NCI-H774 (cell line): ENCODE measurements around the gene GRM5.
"Not testable (repeated sequence)": the region's sequence is repeated elsewhere in the genome, so short reads cannot be mapped to it uniquely, and the experiment has no call there.

Experiments used
- DNase-seq: peaks from one replicate; lab custom pipeline; 2025; lab: John Stamatoyannopoulos, UW

Gene GRM5

DNA sequence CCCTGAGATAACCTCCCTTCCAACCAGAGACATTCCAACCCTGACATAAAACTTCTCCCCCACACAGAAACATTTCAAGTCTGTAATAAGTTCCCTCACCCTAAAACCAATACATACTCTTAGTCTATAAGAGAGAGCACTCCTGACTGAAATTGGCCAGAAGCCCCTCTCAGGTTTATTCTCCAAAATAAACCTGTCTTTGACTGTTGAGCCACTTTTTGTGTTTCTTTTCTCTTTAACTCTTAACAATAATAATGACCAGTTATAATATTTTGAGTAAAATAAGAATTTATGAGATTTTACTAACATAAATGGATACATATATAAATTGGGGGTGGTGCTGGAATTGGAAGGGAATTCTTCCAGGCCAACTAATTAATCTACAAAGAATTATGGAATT lies 93.6 kb downstream of the GRM5 start:
- DNase-seq, result no peak

DNA sequence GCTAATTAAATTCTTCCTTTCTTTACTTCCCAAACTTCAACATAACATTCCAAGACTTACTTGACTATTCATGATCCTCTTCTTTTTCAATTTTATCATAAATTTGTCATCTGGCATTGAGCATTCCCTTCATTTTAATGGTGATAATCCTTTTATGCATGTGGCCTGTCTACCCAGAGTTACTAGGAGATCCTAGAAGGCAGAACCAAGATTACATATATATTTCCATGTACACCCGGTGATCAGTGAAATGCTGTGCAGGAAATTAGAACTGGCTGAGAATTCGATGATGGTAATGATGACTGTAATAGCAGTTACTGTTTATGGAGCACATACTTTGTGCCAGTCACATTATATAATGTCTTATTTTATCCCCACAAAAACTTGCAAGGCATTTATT lies 104.2 kb downstream of the GRM5 start:
- DNase-seq, result not testable (repeated sequence)

DNA sequence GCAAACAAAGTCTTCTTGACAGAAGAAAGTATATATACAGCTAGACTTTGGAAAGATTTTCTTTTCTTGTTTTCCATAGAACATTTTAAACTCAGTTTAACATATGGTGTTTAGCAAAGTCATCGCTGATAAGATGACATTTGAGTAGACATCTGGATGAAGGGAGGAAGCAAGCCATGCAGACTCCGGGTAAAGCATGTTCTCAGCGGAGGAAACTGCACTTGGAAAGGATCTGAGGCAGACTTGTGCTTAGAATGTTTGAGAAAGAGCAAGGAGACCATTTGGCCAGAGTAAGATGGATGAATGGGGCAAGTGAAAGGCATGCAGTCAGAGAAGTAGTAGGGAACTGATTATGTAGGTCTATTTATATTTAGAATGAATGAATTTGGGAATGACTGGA lies 105.9 kb downstream of the GRM5 start:
- DNase-seq, result not testable (repeated sequence)

DNA sequence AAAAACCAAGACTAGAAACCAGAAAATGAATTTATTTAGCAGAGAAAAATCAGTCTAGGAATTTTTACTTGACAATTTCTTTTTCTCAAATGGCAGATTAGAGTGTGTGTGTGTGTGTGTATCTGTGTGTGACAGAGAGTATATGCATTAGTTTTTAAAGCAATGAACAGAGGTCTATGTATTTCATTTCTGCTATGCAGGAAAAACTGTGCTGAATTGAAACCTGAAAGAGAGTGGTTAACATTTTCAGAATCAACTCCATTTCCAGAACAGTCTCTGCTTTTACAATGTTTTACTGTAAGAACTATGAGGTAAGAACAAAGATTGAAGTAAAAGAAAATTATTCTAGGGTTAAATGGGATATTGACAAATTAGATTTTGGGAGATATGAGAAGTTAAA lies 114.8 kb downstream of the GRM5 start:
- no peak for DNase-seq

DNA sequence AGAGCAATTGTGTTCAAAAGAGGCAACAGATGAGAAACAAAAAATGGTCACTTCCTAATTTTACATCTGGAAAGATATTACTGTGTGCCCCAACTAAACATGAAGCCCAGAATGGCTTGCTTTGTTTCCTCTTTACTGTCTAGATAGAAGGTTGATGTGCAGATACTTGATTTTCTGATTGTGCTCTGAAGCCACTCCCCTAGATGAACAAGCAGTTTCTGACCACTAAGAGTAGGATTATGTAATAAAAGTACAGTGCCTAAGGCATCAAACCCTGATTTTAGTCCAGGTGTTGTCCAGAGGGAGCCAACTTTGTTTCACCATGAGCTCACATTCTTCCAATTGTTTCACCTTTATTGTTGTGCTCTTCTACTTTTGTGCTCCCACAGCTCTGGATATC lies 116.9 kb downstream of the GRM5 start:
- DNase-seq, result not testable (repeated sequence)

DNA sequence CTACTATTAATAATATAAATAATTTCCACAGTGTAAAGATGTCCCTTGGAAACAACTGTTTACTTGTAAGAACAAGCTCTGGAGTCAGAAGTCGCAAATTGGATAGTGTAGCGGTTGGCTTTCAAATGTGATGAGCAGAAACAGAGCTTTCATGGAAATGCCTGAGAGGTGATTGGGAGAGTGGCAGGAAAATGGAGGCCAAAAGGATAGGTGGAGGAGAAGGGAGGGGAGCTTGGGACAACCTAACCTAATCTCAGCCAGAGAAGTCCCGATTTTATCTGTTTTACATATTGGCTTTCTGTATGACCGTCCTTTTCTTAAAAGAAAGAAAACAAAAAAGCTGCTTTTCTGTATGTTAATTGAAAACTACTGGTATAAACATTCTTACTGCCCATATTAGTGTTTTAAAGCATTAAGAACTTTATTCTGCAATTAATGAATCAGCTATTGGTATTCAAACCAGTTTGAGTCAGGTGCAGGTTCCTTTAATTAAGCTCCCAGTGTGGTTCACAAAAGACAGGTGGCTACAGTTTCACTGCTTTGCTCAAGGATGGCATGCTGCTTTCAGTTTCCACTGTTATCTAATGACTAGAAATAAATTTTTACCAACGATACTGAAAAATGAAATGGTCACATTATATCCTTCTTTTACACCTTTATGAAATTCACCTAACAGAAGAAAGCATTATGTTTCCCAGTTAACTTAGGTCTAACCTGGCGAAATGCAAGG lies 117.8 kb downstream of the GRM5 start:
- DNase-seq, result peak; percentile 26

DNA sequence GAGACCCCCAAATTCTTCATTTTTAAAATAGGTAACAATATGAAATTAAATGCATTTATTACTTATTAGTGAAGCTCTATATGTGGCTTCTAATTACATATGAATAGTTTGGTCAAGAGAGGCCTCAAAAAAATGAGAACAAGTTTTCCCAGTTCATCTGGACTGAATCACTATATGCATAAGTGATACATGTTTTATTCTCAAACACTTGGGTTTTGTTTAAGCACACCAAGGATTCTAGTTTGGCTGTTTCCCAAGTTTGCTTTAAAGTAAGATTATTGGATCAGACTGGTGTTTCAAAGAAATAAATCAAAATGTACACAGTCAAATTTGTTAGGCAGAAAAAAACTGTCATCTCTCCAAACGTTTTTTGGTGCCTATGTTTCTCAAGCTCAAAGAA lies 136.1 kb downstream of the GRM5 start:
- DNase-seq, result not testable (repeated sequence)

DNA sequence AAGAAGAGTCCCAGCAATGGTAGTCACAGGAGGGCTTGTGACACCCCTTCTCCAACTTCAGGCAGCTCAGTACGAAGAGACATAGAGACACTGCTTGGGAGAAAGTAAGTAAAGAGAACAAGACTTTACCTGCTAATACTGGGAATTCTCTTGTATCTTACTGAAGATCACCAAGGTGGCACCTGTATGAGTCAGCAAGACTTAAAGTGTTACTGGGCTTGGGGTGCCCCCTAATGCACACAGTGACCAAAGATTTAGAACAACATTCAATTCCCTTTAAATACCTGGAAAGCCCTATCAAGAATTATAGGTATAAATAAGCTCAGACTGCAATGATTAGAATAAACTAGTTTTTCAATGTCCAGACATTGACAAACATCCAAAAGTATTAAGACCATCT lies 148.7 kb downstream of the GRM5 start:
- DNase-seq, result not testable (repeated sequence)

DNA sequence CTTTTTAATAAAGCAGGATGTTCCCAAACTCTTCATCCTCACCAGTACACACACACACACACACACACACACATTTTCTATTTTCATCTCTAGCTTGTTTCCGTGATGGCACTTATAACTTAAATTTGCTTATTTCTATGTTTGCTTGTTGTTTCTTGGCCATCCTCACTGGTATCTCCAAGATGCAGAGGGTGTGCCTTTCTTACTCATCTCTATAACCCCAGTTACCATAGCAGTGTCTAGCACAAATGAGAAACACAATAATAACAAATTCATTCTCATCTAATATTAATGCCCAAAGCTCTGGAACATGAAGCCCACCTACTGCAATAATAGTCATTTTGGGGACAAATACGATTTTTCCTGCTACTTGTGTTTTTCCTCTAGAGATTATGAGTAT lies 156.3 kb downstream of the GRM5 start:
- no peak for DNase-seq

DNA sequence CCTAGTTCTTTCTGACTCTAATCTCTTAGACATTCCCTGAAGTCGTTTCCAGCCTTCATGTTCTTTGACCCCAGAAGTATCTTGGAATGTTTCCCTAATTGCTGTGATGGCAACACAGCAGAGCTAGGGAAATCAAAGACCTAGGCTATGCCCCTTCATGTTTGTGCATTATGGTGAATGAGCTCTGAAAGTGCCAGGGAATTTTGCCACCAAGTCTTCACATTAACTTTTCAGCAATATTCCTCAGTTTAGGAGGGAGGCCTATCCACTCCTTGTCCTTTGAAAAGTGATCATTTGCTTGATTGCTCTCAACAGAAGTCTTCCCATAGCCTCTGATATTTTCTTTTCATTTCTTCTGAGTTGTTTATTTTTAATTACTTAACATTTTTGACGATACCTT lies 164.3 kb downstream of the GRM5 start:
- not testable (repeated sequence) for DNase-seq

DNA sequence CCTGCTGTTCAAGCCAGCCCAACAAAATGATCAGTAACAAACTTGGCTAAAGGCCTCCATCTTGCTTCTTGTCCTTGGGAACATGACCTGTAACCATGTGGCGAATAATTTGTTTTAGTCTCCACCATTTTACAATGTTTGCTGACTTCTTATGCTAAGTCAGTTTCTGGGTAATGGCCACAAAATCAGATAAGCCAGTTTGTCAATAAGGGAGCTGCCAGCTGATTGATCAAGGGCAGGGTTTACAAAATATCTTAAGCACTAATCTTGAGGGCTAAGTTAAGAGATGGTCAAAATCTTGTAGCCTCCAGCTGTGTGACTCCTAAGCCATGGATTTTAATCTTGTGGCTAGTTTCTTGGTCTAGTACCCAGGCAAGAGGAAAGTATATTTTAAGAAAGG lies 176.9 kb downstream of the GRM5 start:
- not testable (repeated sequence) for DNase-seq

DNA sequence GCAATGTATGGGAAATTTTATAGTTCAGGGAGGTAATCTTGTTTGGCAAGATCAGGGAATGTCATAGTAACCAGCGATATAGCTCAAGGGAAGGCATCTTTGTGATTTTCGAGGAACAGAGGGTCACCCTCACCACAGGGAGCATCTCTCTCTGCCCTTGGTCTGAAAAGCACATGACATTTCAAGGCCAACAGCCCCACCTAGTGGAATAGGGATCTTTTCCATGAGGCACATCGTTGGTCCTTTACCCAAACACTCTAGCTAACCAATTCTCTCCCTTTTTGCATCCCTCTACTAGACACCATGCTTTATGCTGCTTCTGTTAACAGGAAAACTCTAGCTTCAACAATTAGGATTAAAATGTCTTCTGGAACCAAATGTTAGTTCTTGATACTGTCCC lies 179.0 kb downstream of the GRM5 start:
- DNase-seq, result no peak

DNA sequence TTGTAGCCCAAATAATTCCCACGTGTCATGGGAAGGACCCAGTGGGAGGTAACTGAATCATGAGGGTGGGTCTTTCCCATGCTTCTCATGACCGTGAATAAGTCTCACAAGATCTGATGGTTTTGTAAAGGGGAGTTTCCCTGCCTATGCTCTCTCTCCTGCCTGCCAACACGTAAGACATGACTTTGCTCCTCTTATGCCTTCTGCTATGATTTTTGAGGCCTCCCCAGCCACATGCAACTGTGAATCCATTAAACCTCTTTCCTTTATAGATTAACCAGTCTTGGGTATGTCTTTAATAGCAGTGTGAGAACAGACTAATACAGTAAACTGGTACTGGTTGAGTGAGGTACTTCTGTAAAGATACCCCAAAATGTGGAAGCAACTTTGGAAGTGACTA lies 183.0 kb downstream of the GRM5 start:
- not testable (repeated sequence) for DNase-seq

DNA sequence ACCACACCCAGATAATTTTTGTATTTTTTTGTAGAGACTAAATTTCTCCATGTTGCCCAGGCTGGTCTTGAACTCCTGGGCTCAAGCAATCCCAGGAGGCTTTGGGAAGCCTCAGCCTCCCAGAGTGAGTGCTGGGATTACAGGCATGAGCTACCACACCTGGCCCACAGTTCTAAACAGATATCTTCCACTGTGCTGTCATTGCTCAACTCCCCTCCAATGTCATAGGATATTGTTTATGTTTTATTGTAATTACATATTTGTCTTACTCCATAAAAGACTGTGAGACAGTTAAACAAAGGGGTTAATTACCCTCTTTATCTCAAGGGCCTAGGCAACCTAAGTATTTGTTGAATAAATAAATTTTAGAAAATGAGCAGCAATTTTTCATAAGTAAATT lies 204.2 kb downstream of the GRM5 start:
- DNase-seq, result peak; percentile 62

DNA sequence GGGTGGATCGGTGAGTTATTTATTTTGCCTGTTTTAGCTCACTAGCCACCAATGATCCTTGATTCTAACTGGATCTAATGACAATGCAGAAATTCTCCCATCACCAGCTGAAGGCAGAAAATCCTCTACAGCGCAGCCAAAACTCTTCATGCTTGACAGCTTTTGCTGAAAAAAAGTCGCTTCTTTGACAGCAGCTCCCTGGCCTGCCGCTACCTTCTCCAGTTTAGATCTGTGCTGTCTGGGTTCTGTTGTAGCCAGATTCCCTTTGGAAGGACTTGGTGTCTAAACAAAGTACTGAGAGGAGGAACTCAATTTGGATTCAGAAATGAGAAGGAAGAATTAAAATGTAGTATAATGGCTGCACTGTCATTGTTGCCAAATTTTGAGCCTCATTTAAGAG lies 205.4 kb downstream of the GRM5 start:
- DNase-seq, result not testable (repeated sequence)

DNA sequence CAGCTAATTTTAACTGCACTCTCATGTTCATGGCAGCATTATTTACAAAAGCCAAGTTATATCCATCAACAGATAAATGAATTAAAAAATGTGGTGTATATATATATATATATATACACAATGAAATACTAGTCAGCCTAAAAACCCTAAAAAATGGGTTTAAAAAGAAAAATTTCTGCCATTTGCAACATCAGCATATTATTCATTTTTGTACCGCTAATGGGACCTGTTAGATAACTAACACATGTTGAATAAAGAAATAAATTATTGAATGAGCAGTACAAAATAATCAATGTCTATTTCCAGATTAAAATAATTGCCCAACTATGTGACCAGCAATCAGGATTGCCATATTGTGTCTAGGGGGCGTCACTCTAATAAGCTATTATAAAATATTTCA lies 211.8 kb downstream of the GRM5 start:
- not testable (repeated sequence) for DNase-seq

DNA sequence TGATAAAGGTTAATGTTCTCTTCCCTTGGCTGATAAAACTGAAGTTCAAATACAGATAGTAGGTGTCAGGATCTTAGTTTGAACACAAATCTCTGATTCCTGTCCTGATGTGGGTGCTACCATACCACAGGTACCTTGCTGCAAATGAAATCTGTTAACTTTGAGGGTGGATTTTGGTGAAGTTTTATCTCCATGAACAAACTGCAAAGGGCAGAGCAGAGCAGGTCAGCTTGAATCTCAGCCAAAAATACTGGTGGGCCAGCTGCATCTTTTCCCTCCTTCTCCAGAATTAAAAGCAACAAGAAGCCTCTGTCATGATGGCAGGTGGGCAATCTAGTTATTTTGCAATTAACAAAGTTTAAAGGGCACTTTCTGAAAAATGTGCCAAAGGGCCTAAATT lies 214.2 kb downstream of the GRM5 start:
- DNase-seq, result not testable (repeated sequence)

DNA sequence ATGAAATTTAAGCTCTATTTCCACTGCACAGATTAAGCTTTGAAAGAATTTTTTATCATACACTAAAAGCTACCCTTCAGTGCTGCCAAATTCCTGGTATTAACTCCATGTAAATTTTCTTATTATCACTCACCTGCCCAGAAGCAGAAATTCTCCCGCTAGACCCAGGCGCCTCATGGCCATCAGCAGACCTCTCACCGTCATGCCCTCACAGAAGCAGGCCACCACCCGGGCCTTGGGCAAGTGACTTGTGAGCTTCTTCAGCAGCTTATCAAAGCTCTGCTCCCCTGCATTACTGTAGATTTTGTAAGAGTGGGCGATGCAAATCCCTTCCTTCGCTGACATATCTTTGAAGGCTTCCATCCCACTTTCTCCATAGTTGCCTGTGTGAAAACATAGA lies 216.0 kb downstream of the GRM5 start:
- not testable (repeated sequence) for DNase-seq

DNA sequence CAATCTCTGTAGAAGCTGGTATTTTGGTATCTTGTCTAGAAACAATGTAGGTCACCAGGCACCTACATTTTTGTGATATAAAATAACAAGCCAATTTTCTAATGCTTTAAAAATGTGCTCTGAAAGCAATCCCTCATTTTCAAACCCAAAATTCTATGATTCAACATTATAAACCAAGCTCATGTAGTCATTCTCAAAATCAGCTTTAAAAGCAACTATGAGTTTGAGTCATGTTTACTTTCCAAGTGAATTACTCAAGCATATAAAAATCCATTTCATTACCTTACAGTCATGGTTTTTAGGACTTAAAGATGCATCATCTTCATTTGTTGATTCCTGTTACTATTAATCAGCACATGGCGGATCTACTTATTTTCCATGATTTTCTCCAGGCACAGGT lies 216.4 kb downstream of the GRM5 start:
- DNase-seq, result no peak

DNA sequence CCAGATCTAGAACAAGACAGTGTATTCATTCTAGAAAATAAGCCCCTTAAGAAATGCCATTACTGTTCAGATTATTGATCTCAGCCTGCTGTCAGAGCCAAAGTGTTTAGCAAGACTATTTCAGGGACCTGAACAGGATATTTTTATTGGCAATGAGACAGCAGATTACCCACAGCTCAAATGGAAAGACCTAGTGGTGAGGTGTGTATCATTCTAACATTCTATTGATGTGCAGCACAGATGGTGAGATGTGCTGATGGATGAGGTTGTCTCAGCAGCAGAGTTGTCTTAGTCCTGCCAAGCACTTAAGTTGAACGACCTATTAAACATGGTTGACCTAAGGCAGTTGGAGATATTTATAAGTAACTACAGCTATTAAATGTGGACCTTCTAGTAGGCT lies 219.5 kb downstream of the GRM5 start:
- DNase-seq, result not testable (repeated sequence)

DNA sequence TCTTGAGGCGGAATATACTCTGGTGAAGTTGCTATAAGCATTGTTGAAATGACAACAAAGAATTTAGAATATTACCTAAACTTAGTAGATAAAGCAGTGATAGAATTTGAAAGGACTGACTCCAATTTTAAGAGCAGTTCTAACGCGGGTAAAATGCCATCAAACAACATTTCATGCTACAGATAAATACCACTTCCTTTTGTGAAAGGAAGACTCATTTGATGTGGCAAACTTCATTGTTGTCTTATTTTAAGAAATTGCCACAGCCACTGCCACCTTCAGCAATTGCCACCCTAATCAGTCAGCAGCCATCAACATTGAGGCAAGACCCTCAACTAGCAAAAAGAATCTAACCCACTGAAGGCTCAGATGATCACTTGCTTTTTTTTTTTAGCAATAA lies 220.8 kb downstream of the GRM5 start:
- DNase-seq, result not testable (repeated sequence)

DNA sequence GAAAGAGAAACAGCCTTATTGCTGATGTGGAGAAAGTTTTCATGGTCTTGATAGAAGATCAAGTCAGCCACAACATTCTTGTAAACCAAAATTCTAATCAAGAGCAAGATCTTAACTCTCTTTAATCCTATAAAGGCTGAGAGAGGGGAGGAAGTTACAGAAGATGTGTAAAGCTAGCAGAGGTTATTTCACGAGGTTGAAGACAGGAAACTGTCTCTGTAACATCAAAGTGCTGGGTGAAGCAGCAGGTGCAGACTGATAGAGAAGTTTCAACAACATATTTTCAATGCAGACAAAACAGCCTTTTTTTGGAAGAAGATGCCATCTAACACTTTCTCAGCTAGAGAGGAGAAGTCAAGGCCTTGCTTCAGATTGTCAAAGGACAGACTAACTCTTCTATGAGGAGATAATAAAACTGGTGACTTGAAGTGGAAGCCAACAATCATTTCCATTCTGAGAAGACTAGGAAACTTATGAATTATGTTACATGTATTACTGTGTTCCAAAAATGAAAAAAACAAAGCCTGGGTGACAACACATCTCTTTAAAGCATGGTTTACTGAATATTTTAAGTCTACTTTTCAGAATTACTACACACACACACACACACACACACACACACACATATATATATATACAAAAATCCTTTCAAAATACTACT lies 221.9 kb downstream of the GRM5 start:
- not testable (repeated sequence) for DNase-seq

DNA sequence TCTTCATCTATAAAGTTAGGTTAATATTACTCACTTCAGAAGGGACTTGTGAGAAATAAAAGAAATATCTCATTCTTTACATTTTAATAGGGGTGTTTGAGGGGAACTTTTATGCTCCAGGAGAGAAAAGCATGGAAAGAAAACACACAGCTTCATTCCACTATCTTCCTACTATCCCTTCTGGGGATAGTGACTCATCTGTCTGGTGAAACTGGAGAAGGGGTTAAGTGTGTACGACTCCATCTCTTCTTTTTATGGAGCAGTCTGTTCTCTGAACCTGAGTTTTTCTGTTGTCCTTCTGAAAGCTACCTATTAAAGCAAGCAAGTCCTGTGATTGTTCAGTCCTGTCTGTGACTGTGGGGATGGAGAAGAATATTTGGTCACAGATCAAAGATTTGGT lies 227.6 kb downstream of the GRM5 start:
- not testable (repeated sequence) for DNase-seq

DNA sequence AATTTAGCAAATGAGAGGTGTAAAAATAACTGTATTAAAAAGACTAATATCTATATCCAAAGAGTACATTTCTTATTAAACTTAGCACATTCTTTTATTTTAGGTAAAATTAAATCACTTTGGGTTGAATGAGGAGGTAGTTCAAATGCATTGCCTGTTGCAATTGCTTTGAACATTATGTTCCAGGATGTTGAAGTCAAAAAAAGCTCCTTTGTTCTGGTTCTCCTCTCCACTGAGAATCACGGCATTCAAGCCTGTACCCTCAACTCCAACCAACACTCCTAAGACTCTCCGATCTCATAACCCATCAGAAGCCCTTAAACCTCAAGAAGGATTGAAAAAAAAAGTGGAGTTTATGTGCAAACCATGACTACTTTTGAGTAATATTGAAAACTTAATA lies 230.1 kb downstream of the GRM5 start:
- DNase-seq, result not testable (repeated sequence)
